ENCODE results near the gene ICE1. TPM values are rescaled to one million over a fixed set of nuclear protein-coding genes. Genes with fewer than 3 reads are reported as not detected.
"Not testable (repeated sequence)": the region's sequence is repeated elsewhere in the genome, so short reads cannot be mapped to it uniquely, and the experiment has no call there.

The ICE1 gene
- total and polyA plus RNA-seq, 2 experiments from 2014 or later = 17.7 to 19.6 TPM

DNA sequence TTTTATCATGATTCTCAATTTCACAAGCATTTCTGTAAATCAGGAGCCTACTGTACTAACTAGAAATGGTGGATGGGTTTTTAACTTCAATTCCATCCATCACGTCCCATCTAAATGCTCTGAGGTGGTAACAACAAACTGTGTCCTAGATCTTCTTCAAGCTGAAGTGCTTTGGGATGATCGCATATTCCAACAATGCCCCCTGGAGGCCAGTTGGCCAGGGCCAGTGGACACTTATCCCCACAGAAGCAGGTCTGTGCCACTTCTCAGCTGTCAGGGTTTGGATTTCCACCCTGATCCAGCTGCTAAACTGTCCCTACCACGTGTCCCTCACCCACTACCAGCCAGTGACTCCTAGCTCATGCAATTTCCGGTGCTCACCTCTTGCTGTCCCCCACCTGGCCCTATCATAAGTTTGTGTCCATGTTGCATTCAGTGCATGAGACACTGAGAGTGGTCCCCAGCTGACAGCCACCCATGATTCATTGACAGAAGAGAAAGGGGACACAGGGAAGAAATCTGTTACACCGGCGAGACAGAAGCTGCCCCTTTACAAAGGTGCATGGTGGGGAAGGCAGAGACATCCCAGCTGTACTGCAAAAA, 28.0 kb upstream of the ICE1 start:
- H3K4me1 ChIP-seq (ENCODE audit: low read depth); H3K4me3 ChIP-seq; H3K9me3 ChIP-seq (ENCODE audit: low read depth); H3K36me3 ChIP-seq; H3K27ac ChIP-seq; H3K27me3 ChIP-seq: not testable (repeated sequence)
- TF ChIP-seq, protein P1, sequence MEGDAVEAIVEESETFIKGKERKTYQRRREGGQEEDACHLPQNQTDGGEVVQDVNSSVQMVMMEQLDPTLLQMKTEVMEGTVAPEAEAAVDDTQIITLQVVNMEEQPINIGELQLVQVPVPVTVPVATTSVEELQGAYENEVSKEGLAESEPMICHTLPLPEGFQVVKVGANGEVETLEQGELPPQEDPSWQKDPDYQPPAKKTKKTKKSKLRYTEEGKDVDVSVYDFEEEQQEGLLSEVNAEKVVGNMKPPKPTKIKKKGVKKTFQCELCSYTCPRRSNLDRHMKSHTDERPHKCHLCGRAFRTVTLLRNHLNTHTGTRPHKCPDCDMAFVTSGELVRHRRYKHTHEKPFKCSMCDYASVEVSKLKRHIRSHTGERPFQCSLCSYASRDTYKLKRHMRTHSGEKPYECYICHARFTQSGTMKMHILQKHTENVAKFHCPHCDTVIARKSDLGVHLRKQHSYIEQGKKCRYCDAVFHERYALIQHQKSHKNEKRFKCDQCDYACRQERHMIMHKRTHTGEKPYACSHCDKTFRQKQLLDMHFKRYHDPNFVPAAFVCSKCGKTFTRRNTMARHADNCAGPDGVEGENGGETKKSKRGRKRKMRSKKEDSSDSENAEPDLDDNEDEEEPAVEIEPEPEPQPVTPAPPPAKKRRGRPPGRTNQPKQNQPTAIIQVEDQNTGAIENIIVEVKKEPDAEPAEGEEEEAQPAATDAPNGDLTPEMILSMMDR (IDR thresholded peaks at IDR 0.05; ENCODE audit: low read depth, low read length) = peak; percentile 42
- peak; percentile 54 to 57 for DNase-seq (ENCODE audit: low read depth in 1 of 2, low spot score in 1 of 2)

DNA sequence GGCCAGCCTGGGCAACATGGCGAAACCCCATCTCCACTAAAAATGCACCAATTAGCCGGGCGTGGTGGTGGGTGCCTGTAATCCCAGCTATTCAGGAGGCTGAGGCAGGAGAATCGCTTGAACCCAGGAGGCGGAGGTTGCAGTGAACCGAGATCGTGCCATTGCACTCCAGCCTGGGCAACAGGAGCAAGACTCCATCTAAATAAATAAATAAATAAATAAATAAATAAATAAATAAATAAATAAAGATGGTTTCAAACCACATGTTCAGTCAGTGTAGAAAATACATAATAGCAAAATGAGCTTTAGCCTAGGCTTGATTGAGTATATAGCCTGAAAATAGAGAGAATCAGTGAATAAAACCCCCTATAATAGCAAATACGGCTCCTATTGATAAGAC, 27.4 kb upstream of the ICE1 start:
- not testable (repeated sequence) for H3K27me3 ChIP-seq; H3K27ac ChIP-seq; H3K36me3 ChIP-seq; H3K4me3 ChIP-seq; H3K4me1 ChIP-seq (ENCODE audit: low read depth); DNase-seq (ENCODE audit: low read depth in 1 of 2, low spot score in 1 of 2); H3K9me3 ChIP-seq (ENCODE audit: low read depth)

DNA sequence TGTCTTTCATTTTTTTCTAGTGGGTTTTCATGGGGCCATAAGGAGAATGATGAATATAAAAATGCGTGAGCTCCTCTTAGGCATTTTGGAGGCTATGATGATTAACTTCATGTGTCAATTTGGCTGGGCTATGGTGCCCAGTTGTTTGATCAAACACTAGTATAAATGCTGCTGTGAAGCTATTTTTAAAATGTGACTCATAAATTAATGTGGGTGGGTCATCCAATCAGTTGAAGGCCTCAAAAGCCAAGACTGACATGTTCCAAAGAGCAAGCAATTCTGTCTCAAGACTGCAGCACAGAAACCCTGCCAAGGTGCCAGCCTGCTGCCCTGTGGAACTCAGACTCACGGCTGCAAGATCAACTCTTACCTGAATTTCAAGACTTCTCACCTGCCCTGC, 24.4 kb upstream of the ICE1 start:
- H3K4me1 ChIP-seq (ENCODE audit: low read depth) = no peaks in the 10 kb centered on the region
- H3K27ac ChIP-seq = no peak overlapping the region
- no peaks in the 10 kb centered on the region for H3K9me3 ChIP-seq (ENCODE audit: low read depth)
- no peaks in the 10 kb centered on the region for H3K27me3 ChIP-seq
- TF ChIP-seq, protein P1 (IDR thresholded peaks at IDR 0.05; ENCODE audit: low read depth, low read length) = no peak
- no peak overlapping the region for H3K4me3 ChIP-seq
- no peaks in the 10 kb centered on the region for H3K36me3 ChIP-seq
- no peak for DNase-seq (ENCODE audit: low read depth in 1 of 2, low spot score in 1 of 2)

DNA sequence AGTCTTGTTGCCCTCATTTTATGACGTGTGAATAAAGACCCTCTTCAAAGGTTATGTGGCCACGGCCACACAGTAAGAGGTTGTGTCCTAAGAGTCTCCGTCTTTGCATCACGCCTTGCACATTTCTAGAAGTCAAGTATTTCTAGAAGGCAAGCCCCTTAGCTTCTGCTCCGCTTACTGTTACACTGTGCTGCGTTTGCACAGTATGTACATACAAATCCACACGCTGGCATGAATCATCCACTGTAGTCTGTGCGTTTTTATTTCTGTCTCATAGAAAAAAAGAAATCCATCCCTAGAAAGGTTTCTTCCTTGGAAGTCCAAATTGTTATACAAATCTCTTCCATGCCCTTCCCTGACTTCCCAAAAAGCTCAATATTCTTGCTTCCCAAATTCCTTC, 21.4 kb upstream of the ICE1 start:
- no peaks in the 10 kb centered on the region for H3K36me3 ChIP-seq
- no peak overlapping the region for H3K4me3 ChIP-seq
- DNase-seq (ENCODE audit: low read depth in 1 of 2, low spot score in 1 of 2) = no peak
- H3K27ac ChIP-seq = no peak overlapping the region
- H3K9me3 ChIP-seq (ENCODE audit: low read depth) = no peaks in the 10 kb centered on the region
- no peaks in the 10 kb centered on the region for H3K27me3 ChIP-seq
- H3K4me1 ChIP-seq (ENCODE audit: low read depth) = no peaks in the 10 kb centered on the region
- TF ChIP-seq, protein P1 (IDR thresholded peaks at IDR 0.05; ENCODE audit: low read depth, low read length) = no peak

DNA sequence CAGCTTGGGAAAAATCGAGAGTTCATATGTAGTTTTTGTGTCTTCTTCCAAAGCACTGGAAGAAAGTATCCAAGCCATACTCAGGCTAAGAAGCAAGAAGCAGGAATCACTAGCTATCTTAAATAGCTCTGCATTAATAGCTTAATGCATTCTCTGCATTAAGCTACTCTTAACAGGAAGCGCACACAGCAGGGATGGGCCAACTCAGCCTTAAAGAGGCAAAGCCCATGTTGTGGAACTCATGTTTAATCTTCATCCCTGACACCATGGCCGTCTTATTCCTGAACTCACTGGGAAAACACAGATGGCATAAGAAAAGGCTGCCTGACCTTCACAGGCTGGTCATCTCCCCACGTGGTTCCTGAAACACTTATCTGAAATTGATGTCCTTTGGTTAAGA, 18.7 kb upstream of the ICE1 start:
- Histone ChIP-seq H3K4me1 (ENCODE audit: low read depth) (no peaks in the 10 kb centered on the region), H3K27me3 (no peaks in the 10 kb centered on the region), H3K9me3 (ENCODE audit: low read depth) (no peaks in the 10 kb centered on the region), H3K4me3 (no peak overlapping the region), H3K27ac (no peak overlapping the region), H3K36me3 (no peaks in the 10 kb centered on the region)
- TF ChIP-seq, protein P1 (IDR thresholded peaks at IDR 0.05; ENCODE audit: low read depth, low read length) = no peak
- DNase-seq (ENCODE audit: low read depth in 1 of 2, low spot score in 1 of 2) = no peak

DNA sequence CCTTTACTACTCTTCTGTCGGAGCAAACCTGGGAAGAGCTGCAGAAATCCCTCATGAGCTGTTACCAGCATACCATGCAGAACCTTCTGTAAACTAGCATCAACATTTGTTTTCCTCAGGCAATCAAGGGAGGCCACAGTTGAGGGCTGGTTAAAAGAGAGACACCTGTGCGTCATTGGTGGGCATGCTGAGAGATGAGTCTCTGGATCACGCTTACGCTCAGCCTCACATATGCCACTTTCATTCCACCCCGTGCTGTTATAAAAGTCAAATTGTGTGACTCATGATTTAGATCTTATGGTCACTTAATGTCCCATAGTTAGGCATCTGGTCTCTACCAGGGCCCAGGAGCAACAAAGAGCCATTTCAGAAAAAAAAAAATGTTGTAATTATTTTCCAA, 18.1 kb upstream of the ICE1 start:
- no peak for DNase-seq (ENCODE audit: low read depth in 1 of 2, low spot score in 1 of 2)
- no peaks in the 10 kb centered on the region for H3K36me3 ChIP-seq
- no peak overlapping the region for H3K4me3 ChIP-seq
- no peaks in the 10 kb centered on the region for H3K27me3 ChIP-seq
- TF ChIP-seq, protein P1 (IDR thresholded peaks at IDR 0.05; ENCODE audit: low read depth, low read length) = no peak
- no peak overlapping the region for H3K27ac ChIP-seq
- no peaks in the 10 kb centered on the region for H3K9me3 ChIP-seq (ENCODE audit: low read depth)
- H3K4me1 ChIP-seq (ENCODE audit: low read depth) = no peaks in the 10 kb centered on the region

All from cardiac muscle cell (in vitro differentiated cells and primary cell).